ENCODE data around the gene CASS4.
"Not testable (repeated sequence)": the region's sequence is repeated elsewhere in the genome, so short reads cannot be mapped to it uniquely, and the experiment has no call there.

The CASS4 gene, protein sequence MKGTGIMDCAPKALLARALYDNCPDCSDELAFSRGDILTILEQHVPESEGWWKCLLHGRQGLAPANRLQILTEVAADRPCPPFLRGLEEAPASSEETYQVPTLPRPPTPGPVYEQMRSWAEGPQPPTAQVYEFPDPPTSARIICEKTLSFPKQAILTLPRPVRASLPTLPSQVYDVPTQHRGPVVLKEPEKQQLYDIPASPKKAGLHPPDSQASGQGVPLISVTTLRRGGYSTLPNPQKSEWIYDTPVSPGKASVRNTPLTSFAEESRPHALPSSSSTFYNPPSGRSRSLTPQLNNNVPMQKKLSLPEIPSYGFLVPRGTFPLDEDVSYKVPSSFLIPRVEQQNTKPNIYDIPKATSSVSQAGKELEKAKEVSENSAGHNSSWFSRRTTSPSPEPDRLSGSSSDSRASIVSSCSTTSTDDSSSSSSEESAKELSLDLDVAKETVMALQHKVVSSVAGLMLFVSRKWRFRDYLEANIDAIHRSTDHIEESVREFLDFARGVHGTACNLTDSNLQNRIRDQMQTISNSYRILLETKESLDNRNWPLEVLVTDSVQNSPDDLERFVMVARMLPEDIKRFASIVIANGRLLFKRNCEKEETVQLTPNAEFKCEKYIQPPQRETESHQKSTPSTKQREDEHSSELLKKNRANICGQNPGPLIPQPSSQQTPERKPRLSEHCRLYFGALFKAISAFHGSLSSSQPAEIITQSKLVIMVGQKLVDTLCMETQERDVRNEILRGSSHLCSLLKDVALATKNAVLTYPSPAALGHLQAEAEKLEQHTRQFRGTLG

DNA sequence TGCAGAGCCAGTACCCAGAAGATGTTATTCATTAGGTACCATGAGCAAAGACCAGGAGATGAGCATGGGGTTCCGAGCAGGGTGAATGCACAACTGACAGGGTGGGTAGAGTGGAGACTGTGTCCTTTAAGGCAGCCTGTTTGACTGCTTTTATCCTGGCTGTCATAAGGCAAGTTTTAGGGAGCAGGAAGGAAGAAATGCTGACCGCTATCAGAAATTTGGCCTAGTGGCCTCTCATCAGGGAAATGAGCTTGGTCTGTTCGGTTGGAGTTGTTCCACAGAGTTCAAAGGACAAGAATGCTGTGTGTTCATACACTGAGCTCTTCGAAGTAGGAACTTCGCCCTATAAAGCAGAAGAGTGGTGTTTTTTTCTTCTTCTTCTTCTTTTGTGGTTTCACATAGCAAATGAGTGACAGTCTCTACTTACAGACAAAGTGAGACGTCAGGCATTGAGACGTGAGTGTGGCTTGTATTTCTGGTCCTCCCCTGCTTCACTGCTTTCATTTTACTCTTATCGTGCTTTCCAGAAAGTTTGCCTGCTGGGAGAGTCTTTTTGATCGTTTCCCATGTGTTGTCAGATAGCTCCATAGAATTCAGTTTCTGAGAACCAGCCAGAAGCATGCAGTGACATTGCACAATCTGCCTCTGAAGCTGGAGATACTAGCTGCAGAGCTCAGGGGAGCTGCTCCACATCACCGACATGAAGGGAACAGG, at the start of gene CASS4:
CASS4 (plus strand) TSS at position 502 of the 714 bp plus-strand sequence; CDS start at position 701, 199 bp downstream.
- no peak for DNase-seq

DNA sequence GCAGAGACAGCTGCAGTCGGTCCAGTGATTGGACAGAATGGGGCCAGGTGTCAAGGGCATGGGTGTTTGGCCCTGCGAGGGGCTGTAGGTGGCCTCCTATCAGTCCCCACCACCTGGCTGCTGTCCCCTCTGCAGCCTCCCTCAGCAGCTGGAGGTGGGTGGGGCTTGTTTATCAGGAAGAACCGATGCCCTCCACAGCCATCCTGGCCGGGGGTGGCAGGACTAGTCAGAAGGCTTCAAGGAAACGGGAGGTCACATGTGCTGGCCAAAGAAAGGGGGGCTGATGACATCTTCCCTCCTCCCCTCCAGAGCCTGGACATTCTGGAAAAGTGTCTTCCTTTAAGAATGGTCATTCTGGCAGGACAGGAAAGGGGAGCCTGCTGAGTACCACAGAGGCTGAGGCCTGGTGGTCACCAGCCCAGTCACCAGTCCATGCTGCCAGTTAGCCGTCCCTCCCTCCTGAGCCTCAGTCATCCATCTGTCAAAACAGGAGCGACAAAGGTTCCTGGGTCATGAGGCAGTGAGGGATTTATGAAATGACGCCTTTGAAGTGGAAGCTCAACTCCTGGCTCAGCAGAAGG, 49.1 kb upstream of the CASS4 start:
- no peak for DNase-seq

DNA sequence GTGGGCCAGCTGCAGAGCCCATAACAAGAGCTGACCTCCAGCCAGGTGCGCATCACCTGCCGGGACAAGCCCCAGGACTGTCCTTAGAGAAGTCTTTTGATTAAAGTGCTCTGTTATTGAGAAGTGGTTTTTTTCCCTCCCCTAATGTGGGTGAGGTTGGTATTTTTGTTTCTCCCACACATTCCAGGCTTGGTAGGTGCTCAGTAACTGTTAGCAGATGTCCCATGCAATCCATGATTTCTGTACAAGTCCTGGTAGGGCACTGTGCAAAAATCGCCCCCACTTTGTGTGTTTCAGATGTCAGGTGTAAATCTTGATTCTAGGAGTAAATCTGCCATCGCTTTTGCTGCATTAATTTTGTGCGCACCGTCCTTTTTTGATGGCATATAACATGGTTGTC, 48.6 kb upstream of the CASS4 start:
- DNase-seq, result no peak

DNA sequence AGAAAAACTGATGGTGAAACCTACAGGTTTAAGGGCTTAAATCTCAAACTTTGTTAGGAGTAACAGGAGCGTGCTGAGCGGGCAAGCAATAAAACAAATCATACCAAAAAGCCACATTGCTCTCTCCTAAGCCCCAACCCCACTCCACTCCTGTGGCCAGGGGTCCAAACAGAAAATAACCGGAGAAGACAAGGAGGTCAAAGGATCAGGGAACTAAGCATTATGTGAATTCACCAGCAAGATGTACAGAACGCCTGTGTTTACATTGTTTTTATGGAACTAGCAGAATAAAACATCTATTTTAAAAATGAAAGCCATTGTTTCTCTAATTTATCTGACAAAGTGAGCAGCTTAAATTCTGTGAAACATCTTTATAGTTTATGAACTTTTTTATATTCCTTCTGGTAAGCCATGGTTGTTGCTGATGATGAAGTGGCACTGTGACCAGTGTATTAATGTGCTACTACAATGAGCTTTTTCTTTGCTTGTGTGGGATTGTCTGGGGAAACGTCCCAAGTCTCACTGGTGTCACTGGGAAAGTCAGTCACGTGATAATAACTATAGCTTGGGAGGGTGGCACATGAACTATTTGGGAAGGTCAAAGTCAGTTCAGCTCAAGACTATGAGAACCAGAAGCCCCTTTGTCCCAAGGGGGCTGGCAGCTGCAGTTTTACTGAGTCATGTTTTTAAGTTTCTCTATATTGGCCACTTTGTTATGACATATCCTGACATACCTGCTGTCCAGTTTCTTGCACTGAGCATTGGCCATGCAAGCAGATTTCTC, 43.5 kb upstream of the CASS4 start:
- no peak for DNase-seq

DNA sequence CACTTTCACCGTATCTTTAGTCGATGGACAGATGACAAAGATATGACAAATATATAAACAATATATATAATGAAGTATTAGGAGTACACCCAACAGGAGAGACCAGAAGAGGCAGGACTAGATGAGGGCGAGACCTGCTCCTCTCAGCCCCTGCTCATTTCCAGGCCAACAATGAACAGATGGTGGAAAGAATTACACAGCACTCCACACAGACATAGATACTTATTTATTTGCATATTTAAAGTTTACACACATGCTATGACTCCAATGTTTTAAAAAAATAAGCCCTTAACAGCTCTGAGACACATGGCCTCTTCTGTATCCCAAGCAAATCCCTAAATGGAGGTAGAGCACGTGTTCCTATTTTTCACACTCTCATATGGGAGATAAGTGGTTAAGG, 42.9 kb upstream of the CASS4 start:
- no peak for DNase-seq

DNA sequence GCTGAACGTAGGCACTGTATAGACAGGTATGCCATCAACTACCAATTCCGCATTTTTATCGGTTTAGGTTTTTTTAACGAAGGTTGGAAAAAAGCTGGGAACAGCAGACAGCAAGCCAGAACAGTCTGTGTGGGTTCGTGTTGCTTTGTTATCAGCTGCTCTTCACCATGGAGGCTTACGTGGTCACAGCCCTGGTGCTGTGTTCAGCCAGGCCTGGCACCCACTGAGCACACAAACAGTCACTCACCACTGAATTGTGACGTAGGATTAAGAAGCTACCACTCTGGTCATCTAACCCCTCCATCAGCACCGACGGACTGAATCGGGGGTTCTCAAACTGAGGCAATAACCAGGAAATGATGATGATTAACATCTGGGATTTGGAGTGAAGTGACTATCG, 40.1 kb upstream of the CASS4 start:
- no peak for DNase-seq

DNA sequence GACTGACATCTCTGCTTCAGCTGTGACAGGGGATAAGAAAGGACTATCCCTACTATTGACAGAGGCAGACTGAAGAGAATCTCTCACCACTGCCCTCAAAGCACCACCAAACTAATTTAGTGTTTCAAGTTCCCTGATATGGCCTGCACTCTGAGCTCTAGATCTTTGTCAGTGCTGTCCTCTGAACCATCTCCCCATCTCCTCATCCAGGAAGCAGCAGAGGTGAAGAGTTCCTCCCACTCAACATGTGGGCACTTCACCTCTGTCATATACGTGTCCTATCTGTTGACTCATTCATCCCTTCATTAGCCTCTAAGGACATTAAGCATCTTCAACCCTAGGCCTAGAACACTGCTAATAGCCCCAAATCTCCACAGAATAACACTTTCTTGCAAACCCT, 39.2 kb upstream of the CASS4 start:
- DNase-seq, result no peak

DNA sequence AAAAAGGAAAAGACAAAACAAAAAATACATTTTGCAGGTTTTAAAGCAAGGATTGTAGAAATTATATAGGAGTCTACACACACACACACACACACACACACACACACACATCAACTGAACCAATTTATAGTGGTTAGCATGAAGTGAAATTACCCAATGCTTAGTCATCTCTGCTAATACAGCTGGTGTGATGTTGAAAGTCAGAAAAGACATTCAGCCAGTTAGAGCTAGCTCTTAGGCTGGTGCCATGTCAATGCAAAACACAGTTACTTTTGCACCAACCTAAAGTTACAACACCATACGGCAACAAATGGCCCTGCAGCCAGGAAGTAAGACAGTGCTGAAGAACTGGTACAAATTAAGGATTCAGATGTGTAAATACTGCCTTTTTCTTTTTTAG, 38.1 kb upstream of the CASS4 start:
- DNase-seq, result no peak

DNA sequence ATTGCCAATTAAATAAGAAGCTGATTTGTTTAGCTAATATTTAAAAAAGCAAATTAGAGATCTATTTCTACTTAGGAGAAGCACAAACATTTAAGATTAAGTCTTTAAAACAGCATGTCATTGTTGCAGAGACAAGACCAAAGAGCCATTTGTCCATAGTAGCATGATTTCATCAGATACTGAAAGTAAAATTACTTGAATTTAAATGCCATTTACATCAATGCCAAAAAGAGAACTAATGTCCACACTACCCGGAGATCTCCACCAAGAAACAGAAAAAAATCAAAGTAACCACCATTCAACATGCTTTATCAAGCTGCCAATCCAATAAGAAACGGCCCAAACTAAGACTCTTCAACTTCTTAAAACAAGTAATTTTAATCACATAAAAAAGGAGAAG, 35.7 kb upstream of the CASS4 start:
- no peak for DNase-seq

DNA sequence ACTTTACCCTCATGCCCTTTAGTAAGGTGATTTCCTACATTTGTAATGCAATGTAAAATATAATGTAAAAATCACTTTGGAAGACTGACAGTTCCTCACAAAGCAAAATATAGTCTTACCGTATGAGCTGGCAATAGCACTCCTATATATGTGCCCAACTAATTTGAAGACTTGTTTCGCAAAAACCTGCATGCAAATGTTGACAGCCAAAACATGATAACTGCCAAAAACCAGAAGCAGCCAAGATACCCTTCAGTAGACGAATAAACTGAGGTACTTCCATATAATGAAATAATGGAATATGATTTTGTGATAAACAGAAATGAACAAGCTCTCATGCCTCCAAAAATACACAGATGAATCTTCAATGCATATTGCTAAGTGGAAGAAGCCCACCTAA, 33.7 kb upstream of the CASS4 start:
- DNase-seq, result no peak

DNA sequence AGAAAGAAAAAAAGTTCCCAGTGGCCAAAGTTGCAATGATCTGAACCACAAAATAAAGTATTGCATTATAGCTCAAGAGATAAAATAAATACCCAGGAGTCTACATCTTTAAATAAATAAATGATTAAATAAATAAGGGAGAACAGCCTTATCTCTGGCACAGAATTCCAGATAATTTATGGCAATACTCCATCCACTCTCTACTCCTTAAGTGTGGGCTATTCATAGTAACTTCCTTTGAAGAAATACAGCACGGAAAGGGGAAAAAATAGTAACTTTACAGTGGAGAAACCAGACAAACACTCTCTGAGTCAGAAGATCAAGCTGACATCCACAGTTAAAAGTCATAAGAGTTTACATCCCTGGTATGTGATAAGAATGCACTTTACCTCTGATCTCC, 31.7 kb upstream of the CASS4 start:
- DNase-seq, result no peak

DNA sequence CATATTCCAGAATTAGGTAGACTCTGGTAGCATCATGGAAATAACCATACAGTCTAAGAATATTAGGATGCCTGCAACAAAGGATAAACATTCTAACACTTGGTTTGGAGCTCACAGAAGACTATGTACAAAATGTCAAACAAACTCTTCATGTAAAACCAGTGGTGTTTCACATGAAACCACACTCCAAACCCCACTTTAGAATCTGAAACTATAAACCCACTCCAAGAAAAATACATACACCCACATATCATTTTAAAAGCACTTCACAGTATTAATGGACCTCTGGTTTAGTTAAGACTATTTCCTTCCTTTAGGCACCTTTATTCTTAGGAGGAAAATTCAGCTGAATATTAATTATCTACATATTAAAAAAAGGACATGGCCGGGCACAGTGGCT, 30.6 kb upstream of the CASS4 start:
- no peak for DNase-seq

DNA sequence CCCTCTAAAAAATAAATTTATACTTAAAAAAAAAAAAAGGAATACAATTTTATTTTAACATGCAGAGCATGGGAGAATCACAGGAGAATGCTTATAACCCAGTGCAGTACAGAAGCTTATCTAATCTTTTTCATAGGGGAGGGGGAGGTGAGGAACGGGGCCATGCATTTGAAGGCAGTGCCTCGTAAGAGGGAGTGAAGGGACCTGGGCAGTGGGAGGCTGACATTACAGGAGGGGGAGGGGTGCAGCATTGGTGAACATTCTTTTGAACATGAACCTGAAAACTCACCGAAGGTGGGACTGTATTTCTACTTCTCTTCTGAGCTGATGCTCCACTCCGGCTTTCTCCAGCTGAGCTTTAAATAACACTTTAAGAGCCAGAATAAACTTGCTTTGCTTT, 29.4 kb upstream of the CASS4 start:
- no peak for DNase-seq

DNA sequence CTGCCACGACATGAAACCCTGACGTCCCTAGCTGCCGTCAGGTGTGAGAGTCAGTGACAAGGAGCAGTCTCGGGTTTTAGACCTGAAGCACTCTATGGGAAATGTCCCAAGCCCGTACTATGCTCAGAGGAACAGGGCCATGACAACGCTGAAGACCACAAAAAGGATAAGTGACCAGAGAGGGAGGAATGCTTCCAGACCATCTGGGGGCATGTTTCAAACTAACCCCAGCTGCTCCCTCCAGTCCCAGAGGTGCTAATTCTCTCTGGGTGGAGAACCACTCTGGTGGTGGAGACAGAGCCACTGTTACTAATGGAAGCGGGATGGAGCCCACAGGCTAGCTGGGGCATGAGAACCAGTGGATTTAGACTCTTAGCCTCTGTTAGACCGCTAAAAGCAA, 28.7 kb upstream of the CASS4 start:
- DNase-seq, result no peak

DNA sequence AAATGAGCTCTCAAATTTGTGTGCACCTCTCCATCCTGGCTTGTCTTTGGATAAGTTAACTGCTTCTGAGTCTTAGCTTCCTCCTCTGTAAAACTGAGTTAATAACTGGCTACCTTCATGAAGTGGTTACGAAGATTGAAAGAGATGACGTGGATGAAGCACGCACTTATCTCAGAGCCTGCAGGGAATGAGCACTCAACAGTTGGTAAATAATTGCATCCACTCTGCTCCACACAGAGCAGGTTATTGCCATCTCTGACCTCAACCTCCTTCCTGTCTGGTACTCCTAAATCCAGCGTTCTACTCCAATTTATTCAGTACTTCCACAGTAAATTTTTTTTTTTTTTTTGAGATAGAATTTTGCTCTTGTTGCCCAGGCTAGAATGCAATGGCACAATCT, 26.9 kb upstream of the CASS4 start:
- DNase-seq, result no peak

DNA sequence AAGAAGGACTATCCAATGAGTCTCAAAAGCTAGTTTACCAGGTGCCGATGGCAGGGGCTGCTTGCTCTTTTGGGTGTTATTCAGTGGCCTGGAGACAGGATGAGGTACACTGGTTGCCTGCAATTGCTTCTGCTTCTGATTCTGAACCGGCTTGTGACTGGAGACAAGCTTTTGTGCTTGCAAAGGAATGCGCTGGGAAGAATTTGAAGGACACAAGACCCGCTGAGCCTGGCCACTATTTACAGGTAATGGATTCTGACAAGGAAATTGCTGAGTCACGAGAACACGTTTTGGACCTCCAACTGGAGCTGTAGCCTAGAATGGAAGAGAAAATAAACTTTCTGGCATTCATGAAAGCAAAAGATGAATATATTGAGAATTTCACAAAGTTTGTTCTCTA, 25.8 kb upstream of the CASS4 start:
- no peak for DNase-seq

DNA sequence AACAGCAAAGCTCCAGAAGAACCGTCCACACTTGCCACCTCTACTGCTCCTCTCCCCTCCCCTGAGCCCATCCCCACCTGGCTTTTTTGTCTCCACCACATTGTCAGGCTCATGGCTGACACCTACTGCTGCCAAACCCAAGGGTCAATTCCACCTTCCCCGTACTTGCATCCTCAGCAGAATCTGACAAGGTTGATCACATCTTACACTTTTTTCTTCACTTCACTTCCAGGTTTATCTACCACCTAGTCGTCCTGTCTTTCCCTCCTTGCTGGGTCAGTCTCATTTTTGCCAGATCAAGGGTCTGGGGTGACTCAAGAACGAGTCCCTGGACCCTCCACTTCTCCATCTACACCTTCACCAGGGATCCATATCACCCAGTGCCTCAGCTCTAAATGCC, 23.2 kb upstream of the CASS4 start:
- no peak for DNase-seq

DNA sequence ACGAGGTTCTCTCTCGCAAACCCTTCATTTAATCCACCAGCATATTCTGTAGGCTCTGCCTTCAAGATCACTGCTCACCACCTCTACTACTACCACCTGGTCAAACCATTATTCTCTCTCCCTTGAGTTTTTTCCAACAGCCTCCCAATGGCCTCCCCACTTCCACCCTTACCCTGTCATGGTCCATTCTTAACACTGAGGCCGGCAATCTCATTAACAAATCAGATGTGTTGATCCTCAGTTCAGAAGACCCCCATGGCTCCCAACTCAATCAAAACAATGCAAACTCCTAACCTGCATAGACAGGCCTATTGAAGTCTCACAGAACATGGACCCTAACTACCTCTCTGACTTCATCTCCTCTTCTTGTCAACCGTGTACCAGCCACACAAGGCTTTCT, 22.3 kb upstream of the CASS4 start:
- DNase-seq, result no peak

DNA sequence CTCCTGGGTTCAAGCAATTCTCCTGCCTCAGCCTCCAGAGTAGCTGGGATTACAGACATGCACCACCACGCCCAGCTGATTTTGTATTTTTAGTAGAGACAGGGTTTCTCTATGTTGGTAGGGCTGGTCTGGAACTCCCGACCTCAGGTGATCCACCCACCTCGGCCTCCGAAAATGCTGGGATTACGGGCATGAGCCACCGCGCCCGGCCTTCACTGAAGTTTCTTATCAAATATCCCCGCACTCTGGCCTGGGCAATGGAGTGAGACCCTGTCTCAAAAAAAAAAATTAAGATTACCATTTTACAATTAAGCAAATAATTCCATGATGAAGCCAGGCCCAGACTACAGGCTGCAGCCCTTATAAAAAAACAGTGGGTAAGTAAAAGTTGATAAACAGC, 21.7 kb upstream of the CASS4 start:
- DNase-seq, result not testable (repeated sequence)

DNA sequence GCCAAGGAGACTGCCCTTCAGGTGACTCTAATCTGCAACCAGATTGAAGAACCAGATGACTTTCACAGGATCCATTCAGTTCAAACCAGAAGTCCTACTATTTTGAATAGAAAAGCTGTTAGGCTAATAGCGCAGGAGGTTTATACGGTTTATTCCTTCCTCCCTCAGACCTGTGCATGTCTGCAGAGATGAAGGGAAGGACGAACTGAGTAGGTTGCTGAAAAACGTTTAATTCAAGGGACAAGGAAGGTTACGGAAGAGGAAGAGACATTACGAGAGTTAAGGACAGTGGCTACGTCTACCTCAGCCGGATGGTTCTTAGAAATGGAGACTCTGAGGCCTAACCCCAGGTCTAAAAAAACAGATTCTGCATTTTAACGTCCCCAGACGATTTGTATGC, 21.0 kb upstream of the CASS4 start:
- DNase-seq, result no peak

DNA sequence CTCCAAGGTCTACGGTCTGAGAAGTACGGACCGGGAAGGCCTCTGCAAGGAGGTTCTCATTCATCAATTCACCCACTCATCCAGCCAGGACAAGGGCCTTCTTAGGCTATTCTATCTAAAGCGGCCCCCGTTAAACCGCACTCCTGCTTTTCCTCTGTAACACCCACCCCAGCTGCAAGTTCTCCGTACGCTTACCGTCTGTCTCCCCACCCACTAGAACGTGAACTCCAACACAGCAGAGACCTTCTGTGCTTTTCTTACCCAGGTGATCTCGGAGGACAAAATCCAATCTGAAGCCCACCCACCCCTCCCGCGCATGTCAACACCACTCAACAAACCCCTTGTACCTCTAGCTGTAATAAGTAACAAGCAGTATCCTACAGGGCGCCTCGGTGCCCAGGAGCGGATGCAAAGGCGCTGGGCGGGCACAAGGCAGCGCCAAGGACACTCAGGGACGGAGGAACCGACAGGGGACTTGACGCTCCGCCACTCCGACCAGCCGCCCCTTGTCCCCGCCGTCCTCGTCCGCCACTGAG, 20.4 kb upstream of the CASS4 start:
- DNase-seq, result no peak

DNA sequence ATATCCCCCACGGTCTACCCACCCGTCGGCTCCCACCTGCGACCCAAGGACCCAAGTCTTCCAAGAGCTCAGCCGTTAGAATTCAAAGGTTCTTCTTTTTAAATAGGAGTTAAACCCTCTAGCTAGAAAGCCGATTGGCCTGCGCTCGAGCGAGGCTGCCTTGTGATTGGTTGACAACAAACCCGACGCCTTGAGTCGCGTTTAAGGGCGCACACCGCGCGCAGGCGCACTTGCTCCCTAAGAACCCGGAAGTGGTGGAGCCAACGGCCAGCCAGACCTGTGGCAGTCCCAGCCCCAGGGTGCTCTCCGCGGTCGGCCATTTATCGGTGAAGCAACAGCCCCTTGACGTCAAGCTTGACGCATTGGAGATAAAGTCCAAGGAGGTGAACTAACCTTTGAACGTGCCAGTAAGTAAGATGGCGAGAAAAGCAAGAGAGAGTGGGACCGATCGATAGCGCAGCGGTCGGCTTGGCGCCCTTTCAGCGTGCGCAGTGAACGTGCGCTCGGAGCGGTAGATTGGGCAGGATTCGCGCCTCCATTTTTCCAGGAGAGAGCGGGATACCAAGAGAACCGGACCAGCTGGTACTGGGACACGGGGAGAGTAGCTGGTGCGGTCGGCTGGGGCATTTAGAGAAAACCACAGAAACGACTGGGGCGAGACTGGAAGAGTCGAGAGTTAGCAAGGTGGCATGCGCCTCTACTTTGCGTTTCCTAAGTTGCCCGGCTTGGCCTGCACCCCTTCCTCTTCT, 19.8 kb upstream of the CASS4 start, which contains the start of the genes AURKA and CSTF1:
AURKA (minus strand) TSS at position 84 of the 749 bp plus-strand sequence. CDS start 4,018 bp downstream, outside the sequence.
CSTF1 (plus strand) TSS at position 514 of the 749 bp plus-strand sequence. CDS start 2,908 bp downstream, outside the sequence.
- peak; percentile 98 for DNase-seq
